ENCODE measurements around the gene NEK7. TPM values are rescaled to one million over a fixed set of nuclear protein-coding genes. Genes with fewer than 3 reads are reported as not detected.

The NEK7 gene
- total RNA-seq, 1 experiment from 2014 or later: 25.2 TPM

DNA sequence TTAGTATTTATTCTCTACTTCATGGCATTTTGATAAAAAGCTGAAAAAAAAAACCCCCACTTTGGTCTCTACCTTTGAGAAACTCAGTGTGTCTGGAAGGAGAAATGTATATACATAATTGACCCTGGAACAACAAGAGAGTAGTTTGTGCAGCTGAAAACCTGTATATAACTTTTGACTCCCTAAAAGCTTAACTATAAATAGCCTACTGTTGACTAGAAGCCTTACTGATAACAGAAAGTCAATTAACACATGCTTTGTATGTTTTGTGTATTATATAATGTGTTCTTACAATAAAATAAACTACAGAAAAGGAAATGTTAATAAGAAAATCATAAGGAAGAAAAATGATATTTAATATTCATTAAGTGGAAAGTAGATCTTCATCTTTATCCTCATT is 88.0 kb downstream of the NEK7 start:
- Histone ChIP-seq H3K9ac (ENCODE audit: low read length) (no peak overlapping the region), H3K27me3 (ENCODE audit: low read length) (no peaks in the 10 kb centered on the region), H3K4me1 (ENCODE audit: insufficient read depth, low read length) (no peaks in the 10 kb centered on the region), H3F3A (ENCODE audit: low read length, unreplicated experiment) (no peaks in the 10 kb centered on the region), H3K4me3 (ENCODE audit: low read length) (no peak overlapping the region), H3K4me2 (ENCODE audit: low read length) (no peak overlapping the region), H3K27ac (ENCODE audit: low read length) (no peak overlapping the region), H3K79me2 (ENCODE audit: low read length) (0 out of 2 replicates have a peak, but pooled peaks cover 7% of the 10 kb centered on the region), H2AFZ (ENCODE audit: low read length) (no peak overlapping the region), H3K9me3 (ENCODE audit: low read length) (no peaks in the 10 kb centered on the region), H3K36me3 (ENCODE audit: low read depth, low read length) (no peaks in the 10 kb centered on the region), H4K20me1 (ENCODE audit: low read length) (no peaks in the 10 kb centered on the region), H3K9me2 (replicated peaks; ENCODE audit: low read length) (no peaks in the 10 kb centered on the region)
- TF ChIP-seq CTCF (conservative IDR thresholded peaks at IDR 0.05; ENCODE audit: low read depth, low read length): no peak
- no peak for TF ChIP-seq EZH2 (IDR thresholded peaks at IDR 0.05; ENCODE audit: low read length, unreplicated experiment)
- no peak for TF ChIP-seq EZH2phosphoT487 (IDR thresholded peaks at IDR 0.05; ENCODE audit: borderline replicate concordance, low read length)
- BruUV-seq (replicated peaks): no TSS peak
- DNase-seq: no peak
- ATAC-seq: no peak
- intact Hi-C loops (cut with micrococcal nuclease): no loop called here
- ChIA-PET CTCF (no interaction called here), POLR2A (ENCODE audit: unreplicated experiment) (no interaction called here)

DNA sequence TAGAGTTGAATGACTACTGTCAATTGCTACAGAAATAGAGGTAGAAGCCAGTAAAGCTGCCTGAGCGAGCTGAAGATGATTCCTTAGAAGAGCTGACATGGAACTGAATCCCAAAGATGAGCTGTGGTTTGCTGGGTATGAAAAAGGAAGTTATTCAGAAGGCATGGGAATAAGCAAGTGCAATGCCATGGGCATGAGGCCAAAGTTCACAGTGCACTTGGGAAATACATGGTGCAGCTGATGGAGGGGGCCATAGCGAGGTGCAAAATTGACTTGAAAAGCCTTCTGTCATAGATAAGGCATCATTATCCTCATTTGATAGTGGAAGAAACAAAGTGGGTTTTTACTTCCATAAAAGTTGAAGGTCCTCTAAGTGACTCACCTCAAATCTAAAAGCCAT is 88.6 kb downstream of the NEK7 start:
- H2AFZ ChIP-seq (ENCODE audit: low read length): no peak overlapping the region
- H3K4me1 ChIP-seq (ENCODE audit: insufficient read depth, low read length): no peaks in the 10 kb centered on the region
- H3K9ac ChIP-seq (ENCODE audit: low read length): no peak overlapping the region
- 0 out of 2 replicates have a peak, but pooled peaks cover 7% of the 10 kb centered on the region for H3K79me2 ChIP-seq (ENCODE audit: low read length)
- H4K20me1 ChIP-seq (ENCODE audit: low read length): no peaks in the 10 kb centered on the region
- no peaks in the 10 kb centered on the region for H3K27me3 ChIP-seq (ENCODE audit: low read length)
- DNase-seq: no peak
- ChIA-PET POLR2A (ENCODE audit: unreplicated experiment) (no interaction called here), CTCF (no interaction called here)
- H3K4me3 ChIP-seq (ENCODE audit: low read length): no peak overlapping the region
- no TSS peak for BruUV-seq (replicated peaks)
- no peaks in the 10 kb centered on the region for H3K36me3 ChIP-seq (ENCODE audit: low read depth, low read length)
- no peaks in the 10 kb centered on the region for H3K9me2 ChIP-seq (replicated peaks; ENCODE audit: low read length)
- intact Hi-C loops (cut with micrococcal nuclease): no loop called here
- no peaks in the 10 kb centered on the region for H3K9me3 ChIP-seq (ENCODE audit: low read length)
- ATAC-seq: no peak
- no peaks in the 10 kb centered on the region for H3F3A ChIP-seq (ENCODE audit: low read length, unreplicated experiment)
- no peak overlapping the region for H3K27ac ChIP-seq (ENCODE audit: low read length)
- TF ChIP-seq EZH2 (IDR thresholded peaks at IDR 0.05; ENCODE audit: low read length, unreplicated experiment): no peak
- no peak for TF ChIP-seq CTCF (conservative IDR thresholded peaks at IDR 0.05; ENCODE audit: low read depth, low read length)
- TF ChIP-seq EZH2phosphoT487 (IDR thresholded peaks at IDR 0.05; ENCODE audit: borderline replicate concordance, low read length): no peak
- H3K4me2 ChIP-seq (ENCODE audit: low read length): no peak overlapping the region

DNA sequence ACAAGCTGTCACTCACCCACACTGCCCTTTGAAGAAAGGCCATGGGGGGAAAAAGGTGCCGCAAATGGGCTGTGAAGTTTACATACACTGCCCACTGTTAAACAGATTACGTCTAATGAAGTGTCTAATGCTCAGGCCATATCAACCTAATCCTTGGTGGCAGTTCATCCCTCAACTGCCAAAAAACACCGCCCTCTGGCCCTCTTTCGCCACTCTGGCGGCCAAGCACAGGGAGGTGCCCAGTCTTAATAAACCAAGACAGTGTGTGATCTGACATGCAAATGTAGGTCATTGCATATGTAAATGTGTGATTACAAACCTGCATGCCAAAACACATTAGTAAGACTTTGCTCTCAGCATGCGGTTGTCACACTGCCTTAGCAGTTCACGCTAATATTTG is 89.5 kb downstream of the NEK7 start:
- no peak overlapping the region for H3K27ac ChIP-seq (ENCODE audit: low read length)
- no peak for TF ChIP-seq EZH2phosphoT487 (IDR thresholded peaks at IDR 0.05; ENCODE audit: borderline replicate concordance, low read length)
- no peak for TF ChIP-seq CTCF (conservative IDR thresholded peaks at IDR 0.05; ENCODE audit: low read depth, low read length)
- no peak for TF ChIP-seq EZH2 (IDR thresholded peaks at IDR 0.05; ENCODE audit: low read length, unreplicated experiment)
- DNase-seq: no peak
- no peak overlapping the region for H3K4me2 ChIP-seq (ENCODE audit: low read length)
- H3F3A ChIP-seq (ENCODE audit: low read length, unreplicated experiment): no peaks in the 10 kb centered on the region
- H3K4me1 ChIP-seq (ENCODE audit: insufficient read depth, low read length): no peaks in the 10 kb centered on the region
- H2AFZ ChIP-seq (ENCODE audit: low read length): no peak overlapping the region
- ATAC-seq: no peak
- no peak overlapping the region for H3K9ac ChIP-seq (ENCODE audit: low read length)
- H3K4me3 ChIP-seq (ENCODE audit: low read length): no peak overlapping the region
- H3K79me2 ChIP-seq (ENCODE audit: low read length): 0 out of 2 replicates have a peak, but pooled peaks cover 7% of the 10 kb centered on the region
- POLR2A ChIA-PET (ENCODE audit: unreplicated experiment): no interaction called here
- H3K9me2 ChIP-seq (replicated peaks; ENCODE audit: low read length): no peaks in the 10 kb centered on the region
- intact Hi-C loops (cut with micrococcal nuclease): no loop called here
- no TSS peak for BruUV-seq (replicated peaks)
- no peaks in the 10 kb centered on the region for H3K27me3 ChIP-seq (ENCODE audit: low read length)
- H3K36me3 ChIP-seq (ENCODE audit: low read depth, low read length): no peaks in the 10 kb centered on the region
- H4K20me1 ChIP-seq (ENCODE audit: low read length): no peaks in the 10 kb centered on the region
- CTCF ChIA-PET: no interaction called here
- no peaks in the 10 kb centered on the region for H3K9me3 ChIP-seq (ENCODE audit: low read length)

Data from PC-3 (cell line).